ENCODE data around the gene KCNH8. TPM values are rescaled to one million over a fixed set of nuclear protein-coding genes. Genes with fewer than 3 reads are reported as not detected.
A peak's percentile ranks its signal among the peaks of the same experiment; 100 is the strongest.

Gene KCNH8
- total and polyA plus RNA-seq, 10 of the 15 experiments (the other 5 are each of a cell fraction or from before 2014, with no cell fraction given) = under 0.01 to 0.18 (median 0.07) TPM; not detected in 2

GRCh38 chr3:19270481-19270880 is 122.2 kb downstream of the KCNH8 start (continued):
- TF ChIP-seq RCOR1 (conservative IDR thresholded peaks at IDR 0.05; ENCODE audit: low read depth, low read length) (no peak), NR2F1 (conservative IDR thresholded peaks at IDR 0.05) (no peak), HCFC1 (IDR thresholded peaks at IDR 0.05; ENCODE audit: low read length) (no peak), JUND (IDR thresholded peaks at IDR 0.05; ENCODE audit: low read depth, low read length) (no peak), IRF3 (IDR thresholded peaks at IDR 0.05) (no peak), FOXM1 (IDR thresholded peaks at IDR 0.05; ENCODE audit: low read depth, low read length) (no peak), CHD2 (IDR thresholded peaks at IDR 0.05; ENCODE audit: borderline replicate concordance, low read depth, low read length) (no peak), NBN (IDR thresholded peaks at IDR 0.05) (no peak), CHD4 (IDR thresholded peaks at IDR 0.05) (no peak)

GRCh38 chr3:19272296-19272695 is 124.0 kb downstream of the KCNH8 start:
- Histone ChIP-seq H3K79me2 (ENCODE audit: control insufficient read depth, insufficient read depth, low read length) (no peaks in the 10 kb centered on the region), H3K4me1 (ENCODE audit: control insufficient read depth, insufficient read depth, low read length) (no peaks in the 10 kb centered on the region), H3K9ac (ENCODE audit: control insufficient read depth, insufficient read depth, low read length) (no peak overlapping the region), H3K9me3 (replicated peaks; ENCODE audit: control insufficient read depth, insufficient read depth, low read length) (no peaks in the 10 kb centered on the region), H4K20me1 (ENCODE audit: control insufficient read depth, insufficient read depth) (no peaks in the 10 kb centered on the region), H2AFZ (ENCODE audit: control insufficient read depth, low read depth, low read length) (no peak overlapping the region), H3K27ac (ENCODE audit: control insufficient read depth, insufficient read depth) (no peak overlapping the region), H3K4me2 (ENCODE audit: control insufficient read depth, insufficient read depth) (no peak overlapping the region), H3K36me3 (ENCODE audit: control insufficient read depth in 2 of 2, insufficient read depth in 2 of 2, low read length in 1 of 2) (no peaks in the 10 kb centered on the region), H3K4me3 (no peak overlapping the region), H3K27me3 (replicated peaks in 1 of 2; ENCODE audit: control insufficient read depth in 2 of 2, insufficient read depth in 2 of 2, low read length in 1 of 2) (peaks cover 0 to 2% of the 10 kb centered on the region in 2 experiments; a peak in 2 of 4 replicates)
- 2% methylated on average over 3 of the region's 3 CpGs for WGBS (ENCODE audit: insufficient coverage, insufficient replicate concordance, low lambda C conversion rate, missing lambda C conversion rate)
- ATAC-seq (peak; percentile 28; the same call in 1 of the 3 replicates), DNase-seq (ENCODE audit: low read depth, low spot score) (no peak), FAIRE-seq (no peak)
- POLR2A ChIA-PET = no interaction called here
- CTCF ChIA-PET = no interaction called here
- RAD21 ChIA-PET (ENCODE audit: unreplicated experiment) = no interaction called here
- in situ Hi-C loops (cut with MboI) = no loop called here
- TF ChIP-seq TCF12 (IDR thresholded peaks at IDR 0.05; ENCODE audit: low read depth, low read length) (no peak), SPI1 (IDR thresholded peaks at IDR 0.05; ENCODE audit: borderline replicate concordance, insufficient read depth, low read depth, low read length) (peak; percentile 47)
- intact Hi-C loops (cut with micrococcal nuclease; ENCODE audit: unreplicated experiment) = no loop called here
- BruUV-seq (replicated peaks) = no TSS peak
- SMC1A ChIA-PET (ENCODE audit: uncharacterized antibody, unreplicated experiment) = no interaction called here
